Renal cortex interstitium (tissue), 11 donors: Measurements from ENCODE around the gene IFNK. TPM values are rescaled to one million over a fixed set of nuclear protein-coding genes. Genes with fewer than 3 reads are reported as not detected.

Experiments
- DNase-seq, 11 donors: peaks; one replicate each; pipeline ENCODE4 v3.0.0-alpha.2; 2013; ENCODE audit warnings: low read depth in 9 of 11, low spot score in 4 of 11; ENCODE audit errors: extremely low read depth in 1 of 11
- polyA plus RNA-seq, 3 donors: library from polyadenylated mRNA; unstranded; fragments of 120-200 nt; gene quantifications; one replicate each; pipeline ENCODE4 v1.2.1, GENCODE V29; 2013; ENCODE audit not compliant: insufficient read length in 3 of 3

IFNK gene
- polyA plus RNA-seq, 3 donors = not detected

DNA sequence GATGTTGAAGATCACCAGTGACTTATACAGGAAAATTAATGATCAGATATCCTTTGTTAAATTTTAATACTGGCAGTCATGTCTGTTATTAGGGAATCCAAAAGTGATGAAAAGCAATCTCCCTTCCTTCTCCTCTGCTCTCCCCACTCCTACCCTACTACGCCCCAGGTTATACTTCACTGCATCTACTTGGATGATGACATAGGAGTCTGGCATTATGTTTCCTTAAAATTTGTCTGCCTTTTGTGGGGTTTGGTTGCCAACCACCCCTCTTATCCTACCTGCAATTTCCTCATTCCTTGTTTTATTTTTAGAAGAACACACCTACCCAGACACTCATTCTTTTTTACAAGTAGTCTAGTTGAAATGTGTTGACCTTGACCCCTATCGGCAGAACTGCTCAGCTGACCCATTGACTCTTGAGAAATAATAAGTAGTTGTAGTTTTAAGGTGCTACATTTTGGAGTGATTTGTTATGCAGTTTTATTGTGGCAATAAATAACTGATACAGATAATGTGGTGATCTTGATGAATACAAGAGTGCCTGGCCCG, 10.6 kb downstream of the IFNK start:
- DNase-seq = no peak

DNA sequence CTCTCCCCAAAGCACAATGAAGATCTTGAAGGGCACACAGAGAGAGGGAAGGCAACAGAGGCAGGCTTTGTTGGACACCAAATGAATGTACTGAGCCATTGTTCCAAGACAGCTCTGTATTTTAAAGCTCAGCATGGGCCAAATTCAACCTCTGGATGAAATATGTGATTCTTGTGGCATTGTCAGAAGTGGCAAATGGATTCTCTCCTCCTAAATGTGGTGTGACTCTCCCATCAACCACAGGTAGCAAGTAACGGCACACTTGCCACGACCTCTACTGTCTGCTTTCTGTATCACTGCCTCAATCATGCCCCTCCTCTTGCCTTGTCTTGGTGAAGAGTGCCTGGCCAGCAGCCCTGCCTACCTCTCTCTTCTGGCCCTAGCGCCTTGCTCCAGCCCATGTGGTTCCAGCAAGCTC, 11.6 kb downstream of the IFNK start:
- DNase-seq = no peak

DNA sequence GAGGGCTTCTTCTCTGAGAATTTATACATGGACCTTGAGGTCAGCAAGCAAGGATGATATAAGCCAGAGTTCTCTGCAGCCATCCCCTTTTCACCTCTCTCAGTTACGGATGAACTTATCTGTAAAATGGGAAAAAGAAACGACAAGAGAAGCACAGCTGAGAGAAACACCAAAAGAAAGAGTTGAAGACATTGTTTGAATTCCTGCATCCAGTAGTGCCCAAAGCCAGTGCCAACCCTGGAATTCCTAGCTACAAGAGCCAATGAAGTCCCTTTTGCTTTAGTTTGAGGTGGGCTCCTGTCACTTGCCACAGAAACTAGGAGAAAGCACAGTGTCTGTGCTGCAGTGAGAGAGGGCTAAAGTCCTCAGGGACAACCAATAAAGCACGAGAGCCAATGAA, 12.1 kb downstream of the IFNK start:
- DNase-seq = no peak

DNA sequence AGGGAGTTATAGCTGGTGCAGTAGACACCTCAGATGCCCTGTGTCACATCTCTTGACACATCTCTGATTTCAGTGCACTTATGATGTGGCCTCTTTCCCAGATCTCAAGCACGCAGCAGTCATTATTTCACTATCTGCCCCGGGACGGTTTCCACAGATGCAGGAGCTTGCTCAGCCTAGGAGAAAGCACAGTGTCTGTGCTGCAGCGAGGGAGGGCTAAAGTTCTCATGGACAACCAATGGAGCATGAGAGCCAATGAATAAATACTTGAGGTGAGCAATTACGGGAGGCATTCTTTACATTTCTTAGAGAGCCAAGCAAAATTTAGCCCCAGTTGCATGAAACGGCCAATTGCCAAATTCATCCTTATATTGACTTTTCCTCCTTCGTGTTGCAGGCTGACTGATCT, 12.9 kb downstream of the IFNK start:
- no peak for DNase-seq

DNA sequence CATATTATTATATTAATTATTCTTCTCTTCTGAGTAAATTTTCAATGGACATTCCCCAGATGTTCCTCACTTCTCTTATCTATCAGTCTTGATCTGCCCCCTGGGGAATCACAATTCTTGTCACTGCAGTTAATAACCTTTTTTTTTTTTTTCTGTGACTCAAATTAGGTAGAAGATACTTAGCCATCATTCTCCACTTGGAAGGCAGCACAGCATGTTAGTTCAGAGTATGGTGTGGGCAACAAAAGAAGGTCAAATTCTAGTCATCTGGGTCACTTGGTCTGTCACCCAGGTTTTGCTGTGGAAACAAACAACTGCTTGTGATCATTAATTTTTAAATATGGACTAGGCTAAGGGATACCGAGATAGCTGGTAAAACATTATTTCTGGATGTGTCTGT, 13.7 kb downstream of the IFNK start:
- DNase-seq = no peak

DNA sequence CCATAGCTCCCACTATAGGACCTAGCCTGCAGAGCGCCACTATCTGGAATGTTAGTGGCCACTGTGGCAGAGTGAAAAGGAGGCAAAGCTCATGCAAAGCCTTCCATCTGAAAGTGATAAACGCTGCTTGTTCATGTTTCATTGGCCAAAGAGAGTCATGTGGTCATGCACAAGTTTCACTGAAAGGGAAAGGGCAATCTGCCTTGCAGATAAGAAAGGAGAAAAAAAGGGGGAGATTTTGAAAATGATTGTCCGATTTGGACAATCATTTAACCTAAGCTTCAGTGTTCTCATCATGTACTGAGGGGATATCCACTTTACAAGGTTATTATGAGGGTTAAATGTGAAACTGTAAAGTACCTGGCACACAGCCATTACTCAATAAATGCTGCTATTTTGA, 14.6 kb downstream of the IFNK start:
- DNase-seq = peak in 1 of 11 donors; percentile 49

DNA sequence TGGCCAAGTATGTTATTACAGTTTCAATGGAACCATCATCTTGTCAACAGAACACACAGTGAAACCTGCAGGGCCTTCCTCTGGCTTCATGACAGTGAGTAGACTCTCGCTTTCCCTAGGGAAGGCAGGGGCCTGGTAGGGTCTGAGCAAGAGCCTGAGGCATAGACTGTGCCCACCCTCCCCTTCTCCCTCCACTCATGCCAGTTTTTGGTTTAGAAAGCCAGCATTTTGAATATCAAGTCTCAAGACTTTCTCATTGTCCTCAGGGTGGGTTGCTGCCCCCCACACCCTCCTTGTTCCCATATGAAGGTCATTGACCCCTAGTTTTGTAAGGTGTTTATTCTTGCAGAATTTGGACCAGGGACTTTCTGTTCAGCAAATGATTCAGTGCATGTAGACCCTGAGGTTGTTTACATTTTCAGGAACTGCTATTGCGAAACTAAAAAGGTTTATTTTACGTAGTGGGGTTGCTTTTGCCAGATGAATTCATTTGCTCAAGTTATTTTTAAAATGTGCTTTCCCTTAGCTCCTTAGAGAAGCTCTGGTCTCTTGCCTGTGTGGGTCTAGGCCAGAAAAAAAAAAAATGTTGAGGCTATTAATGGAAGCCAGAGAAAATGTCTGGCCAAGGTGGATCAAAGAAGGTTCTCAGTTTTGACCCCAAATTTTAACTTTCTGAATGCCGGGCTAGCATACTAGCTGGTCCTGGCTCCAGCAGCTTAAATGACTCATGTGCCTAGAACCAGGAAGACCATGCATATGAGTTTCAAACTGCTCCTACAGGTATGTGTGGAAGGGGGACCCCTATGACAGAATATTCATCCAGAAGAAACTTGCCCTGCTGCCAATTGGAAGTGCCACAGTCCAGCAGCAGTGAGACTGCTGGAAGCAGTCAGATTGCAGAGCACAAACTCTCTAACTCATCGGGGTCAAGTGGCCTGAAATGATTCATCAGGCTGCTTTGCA, 15.7 kb downstream of the IFNK start:
- no peak for DNase-seq

DNA sequence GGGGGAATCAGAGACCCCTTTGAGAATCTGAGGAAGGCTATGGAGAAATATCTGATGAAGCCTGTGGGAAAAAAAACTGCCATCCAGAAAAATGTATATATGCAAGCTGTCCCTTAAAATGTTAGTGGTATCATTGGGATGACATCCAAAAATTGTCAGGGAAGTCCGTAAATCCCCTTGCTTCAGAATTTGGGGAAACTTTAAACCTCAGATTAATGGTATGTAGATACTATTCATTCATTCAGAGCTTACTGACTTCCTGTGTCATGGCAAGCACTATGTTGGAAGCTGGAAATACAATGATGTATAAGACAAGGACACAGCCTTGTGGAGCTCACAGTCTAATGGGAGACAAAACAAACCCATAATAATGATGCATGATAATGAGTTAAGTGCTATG, 16.4 kb downstream of the IFNK start:
- DNase-seq = no peak

DNA sequence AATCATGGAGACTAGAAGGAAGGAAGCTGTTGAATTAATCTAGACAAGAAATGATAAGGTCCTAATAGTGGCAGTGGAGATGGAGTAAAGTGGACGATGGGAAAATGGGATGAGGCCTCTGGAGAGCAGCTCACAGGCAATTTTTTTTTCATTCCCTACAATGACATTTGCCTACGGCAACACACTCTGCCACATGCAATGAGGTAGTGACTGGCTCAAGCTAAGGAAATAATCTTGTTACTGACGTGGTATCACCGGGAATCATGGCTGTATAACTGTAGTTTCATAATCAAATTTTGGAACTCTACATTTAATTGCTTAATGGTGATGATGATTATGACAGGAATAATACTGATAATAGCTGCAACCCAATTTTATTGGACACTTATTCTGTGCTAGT, 17.6 kb downstream of the IFNK start:
- DNase-seq = no peak

DNA sequence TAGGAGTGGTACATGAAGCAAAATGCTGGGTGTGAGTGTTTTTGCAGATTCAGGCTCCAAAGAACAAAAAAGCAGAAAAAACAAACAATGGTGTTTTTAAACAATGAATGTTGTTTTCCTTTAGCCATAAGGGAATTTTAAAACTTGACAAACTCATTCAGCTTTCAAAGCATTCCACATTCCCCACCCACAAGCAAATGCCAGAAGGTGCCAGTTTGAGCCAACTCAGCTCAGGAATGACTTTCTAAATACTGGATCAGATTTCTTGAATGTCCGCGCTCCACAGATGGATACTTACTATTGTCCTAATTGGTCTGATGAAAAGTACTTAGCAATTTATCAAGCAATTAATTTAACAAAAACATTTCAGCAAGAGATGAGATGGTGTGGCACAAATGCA, 18.4 kb downstream of the IFNK start:
- DNase-seq = peak in 1 of 11 donors; percentile 29

DNA sequence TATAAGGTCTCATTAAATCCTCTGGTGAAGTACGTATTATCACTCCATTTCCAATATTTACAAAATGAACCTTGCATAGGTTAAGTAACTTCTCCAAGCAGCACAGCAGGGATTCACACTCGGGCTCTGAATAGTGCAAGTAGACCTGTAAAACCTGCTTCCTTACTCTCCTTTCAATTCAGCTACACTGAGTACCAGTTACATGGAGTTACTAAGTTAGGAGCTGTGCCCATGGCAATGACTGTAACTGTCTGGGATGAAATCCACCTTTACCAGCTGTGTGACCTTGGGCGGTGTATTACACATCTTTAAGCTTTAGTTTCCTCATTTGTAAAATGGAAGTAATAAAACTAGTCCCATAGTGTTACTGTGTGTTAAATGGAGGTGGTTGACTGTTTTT, 21.4 kb downstream of the IFNK start:
- DNase-seq = no peak

DNA sequence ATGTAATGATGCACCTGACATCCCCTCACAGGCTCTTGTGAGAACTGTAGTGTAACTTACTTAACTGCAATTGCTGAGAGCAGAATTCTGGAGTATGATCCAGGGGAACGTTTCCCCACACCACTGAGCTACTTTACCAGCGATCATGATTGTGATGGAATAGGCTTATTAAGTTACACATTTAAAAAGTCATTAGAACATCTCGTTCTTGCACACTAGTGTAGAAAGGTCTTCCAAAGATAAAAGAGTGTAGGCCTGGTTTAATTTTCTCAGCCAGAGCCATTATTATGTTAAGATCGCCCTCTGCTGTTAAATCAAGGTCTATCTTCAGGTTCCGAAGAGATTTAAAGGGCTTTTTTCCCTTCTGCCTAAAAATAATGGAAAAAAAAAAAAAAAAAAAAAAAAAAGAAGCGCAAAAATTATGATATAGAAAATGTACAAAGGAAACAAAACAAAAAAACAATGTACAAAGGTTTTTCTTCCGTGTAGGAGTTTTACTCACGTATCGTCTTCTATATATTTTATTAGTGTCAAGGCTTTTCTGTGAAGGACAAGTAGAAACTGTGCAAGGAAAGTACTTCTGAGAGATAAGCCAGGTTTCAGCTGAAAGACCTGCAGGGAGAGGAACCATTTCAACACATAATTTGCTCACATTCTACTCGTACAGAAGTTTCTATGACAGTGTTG, 24.1 kb downstream of the IFNK start:
- peak in 2 of 11 donors; percentile 44 to 57 for DNase-seq

DNA sequence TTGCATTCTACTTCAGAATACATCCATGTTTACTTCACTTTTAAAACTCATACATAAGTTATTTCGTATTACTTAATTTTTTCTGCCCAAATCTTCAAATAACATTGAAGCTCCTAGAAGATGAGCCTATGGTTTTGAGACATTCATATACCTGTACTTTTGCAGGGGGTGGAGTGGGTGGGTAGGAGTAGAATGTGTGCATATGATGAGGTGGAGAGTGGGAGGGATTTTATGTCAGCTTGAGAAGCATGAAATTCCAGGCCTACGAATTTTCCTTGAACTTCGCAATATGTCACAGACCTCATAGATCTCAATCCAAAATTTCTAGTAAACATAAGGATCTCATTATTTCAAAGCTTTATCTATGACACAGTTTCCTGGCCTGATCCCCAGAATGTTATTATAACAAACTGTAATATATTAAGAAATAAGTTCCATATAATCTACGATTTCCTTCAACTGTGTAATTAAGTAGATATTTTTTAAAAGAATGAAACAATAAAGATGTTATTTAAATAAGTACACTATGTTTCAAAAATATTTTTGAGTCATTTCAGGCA, 25.2 kb downstream of the IFNK start:
- DNase-seq = peak in 1 of 11 donors; percentile 33

DNA sequence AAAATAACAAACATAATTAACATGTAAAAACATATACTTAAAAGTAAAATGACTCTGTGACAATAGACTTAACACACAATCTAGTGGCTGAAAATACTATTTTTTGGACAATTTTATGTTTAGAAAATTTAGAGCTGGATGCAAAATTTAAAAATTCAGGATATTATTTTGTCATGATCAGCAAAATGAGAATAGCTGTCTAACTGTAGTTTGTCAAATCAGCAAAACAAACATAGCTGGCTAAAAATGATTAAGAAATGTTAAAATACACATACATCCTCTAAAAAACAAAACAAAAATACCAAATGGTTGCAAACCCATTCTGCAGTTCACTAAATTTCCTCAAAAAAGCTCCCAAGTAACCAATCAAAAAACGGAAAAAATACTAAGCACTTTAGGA, 30.6 kb downstream of the IFNK start:
- no peak for DNase-seq

DNA sequence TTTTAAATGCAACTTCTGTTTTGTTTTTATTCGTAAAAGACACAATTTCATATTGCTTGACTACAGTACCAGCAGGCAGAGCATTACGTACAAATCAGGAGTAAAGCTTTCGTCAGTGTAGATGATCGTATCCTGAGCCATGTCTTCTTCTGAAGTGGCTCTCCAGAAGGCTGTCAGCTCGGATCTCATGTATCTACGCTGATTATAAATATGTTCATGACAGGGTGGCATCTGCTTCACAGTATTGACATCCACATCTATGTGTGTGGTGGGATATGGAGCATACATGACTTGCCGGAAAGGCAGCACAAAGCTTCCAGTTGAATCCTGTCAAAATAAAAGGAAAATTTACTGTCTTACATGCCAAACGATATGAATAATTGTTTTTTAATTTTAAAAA, 32.4 kb downstream of the IFNK start:
- DNase-seq = no peak

DNA sequence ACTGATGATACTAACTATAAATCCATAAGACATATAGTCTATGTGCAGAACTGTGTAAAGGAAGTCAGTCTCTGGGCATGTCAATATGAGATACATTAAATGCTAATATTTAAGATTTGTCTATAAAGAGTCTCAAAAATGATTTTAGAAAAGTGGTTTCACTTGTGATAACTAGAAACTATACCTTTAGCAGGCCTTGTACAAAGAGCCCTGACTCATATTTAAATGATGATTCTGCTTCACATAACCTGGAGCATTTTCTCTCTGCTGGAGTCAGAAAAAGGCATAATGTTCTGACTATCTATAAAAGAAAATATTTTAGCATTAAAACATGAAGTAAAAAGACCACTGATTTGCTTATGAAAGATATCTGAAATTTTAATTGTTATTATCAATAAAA, 34.2 kb downstream of the IFNK start:
- DNase-seq = no peak

DNA sequence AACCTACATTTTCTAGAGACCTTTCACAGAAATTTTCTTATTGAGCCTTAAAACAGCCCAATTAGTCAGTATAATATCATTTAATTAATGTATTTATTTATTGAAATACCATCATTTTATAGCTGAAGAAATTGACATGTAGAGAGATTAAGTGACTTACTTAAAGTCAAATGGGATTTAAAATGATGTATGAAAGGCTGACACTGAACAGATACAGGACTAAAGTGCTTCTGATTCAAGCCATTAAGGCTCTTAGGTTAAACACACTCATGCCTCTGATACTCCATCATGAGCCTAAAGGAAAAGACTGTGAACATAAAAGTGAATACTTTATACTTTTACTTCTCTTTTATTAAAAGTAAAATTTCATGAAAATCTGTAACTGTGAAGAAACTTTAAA, 36.4 kb downstream of the IFNK start:
- no peak for DNase-seq

DNA sequence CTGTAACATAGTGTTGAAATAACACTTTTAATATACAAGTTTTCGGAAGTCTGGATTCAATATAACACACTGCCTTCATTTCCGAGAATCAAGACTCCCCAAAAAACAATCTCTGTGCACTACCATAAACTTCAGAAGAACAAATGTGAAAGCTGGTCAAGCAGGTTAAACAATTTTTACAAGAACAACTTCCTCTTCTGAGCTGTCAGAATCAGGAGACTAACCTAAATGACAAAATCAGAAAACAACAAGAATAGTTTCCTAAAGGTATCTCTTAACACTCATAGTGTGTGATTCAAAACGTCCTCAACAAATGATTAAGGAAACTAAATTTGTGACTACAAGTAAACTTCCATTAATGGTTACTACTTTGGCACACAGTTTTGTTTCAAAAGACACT, 37.6 kb downstream of the IFNK start:
- DNase-seq = no peak

DNA sequence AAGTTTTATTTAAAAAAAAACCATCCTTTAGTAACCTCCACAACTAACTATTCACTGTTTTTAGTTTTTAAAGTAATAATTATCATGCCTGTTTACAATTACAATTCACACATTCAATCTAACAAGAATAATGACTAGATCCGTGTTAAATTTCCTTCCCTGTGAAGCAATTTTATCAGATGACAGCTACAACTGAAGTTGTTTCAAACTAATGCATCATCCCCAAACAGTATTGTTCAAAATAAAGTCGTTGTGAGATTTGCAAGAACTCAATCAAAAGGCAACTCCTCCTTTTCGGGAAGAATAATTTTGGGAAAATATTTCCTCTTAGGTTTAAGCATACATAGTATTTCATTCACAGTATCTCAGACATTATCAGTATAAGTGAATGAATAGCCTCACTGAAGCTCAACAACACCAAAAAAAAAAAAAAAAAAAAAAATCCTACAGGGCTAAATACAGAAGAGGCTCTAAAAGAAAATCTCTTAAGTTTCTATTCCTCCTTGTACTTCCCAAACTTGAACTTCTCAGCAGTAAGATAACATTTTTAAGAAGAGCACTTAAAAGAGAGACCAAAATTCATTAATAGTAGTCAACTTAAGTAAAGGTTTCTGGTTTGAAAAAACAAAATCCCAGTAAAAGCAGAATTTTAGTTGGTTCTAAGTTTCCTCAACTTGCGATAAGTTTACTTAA, 39.8 kb downstream of the IFNK start:
- DNase-seq = no peak
